GM12878 (cell line): ENCODE results near the gene REV3L.

ENCODE experiments used
- ESRRA ChIP-seq: IDR thresholded peaks from 2 replicates; pipeline ENCODE4 v1.6.1; 2012; ENCODE audit warnings: mild to moderate bottlenecking, low read length, improper control_type of control experiment
- FOS ChIP-seq: IDR thresholded peaks from 3 replicates; pipeline ENCODE4 v1.6.1; 2011; ENCODE audit warnings: borderline replicate concordance; ENCODE audit not compliant: insufficient read length; ENCODE audit errors: extremely low read depth
- GABPA ChIP-seq: IDR thresholded peaks from 2 replicates; pipeline ENCODE4 v1.6.1; 2014; ENCODE audit warnings: antibody characterized with exemption, low read depth, mild to moderate bottlenecking, inconsistent platforms
- HDGF ChIP-seq: fragments of 450-650 bp; IDR thresholded peaks from 2 replicates; pipeline ENCODE4 v1.6.1; 2016; ENCODE audit warnings: antibody characterized with exemption
- KAT2A ChIP-seq: conservative IDR thresholded peaks from 2 replicates; pipeline ENCODE4 v1.6.1; 2011; ENCODE audit warnings: low read depth, low read length; ENCODE audit not compliant: control insufficient read depth
- NFXL1 ChIP-seq: fragments of 450-650 bp; IDR thresholded peaks from 2 replicates; pipeline ENCODE4 v1.6.1; 2017; ENCODE audit warnings: antibody characterized with exemption, mild to moderate bottlenecking, borderline replicate concordance
- POLR2AphosphoS5 ChIP-seq: IDR thresholded peaks from 2 replicates; pipeline ENCODE4 v1.6.1; 2011; ENCODE audit warnings: mild to moderate bottlenecking, low read length, inconsistent platforms
- TF ChIP-seq, protein P1 (sequence below), 3 experiments: IDR thresholded peaks in 2 of 3; conservative IDR thresholded peaks in 1 of 3; 2 replicates each; pipeline ENCODE4 v1.5.1; 2011; ENCODE audit warnings: low read depth in 3 of 3, low read length in 3 of 3, mild to moderate bottlenecking in 3 of 3, control low read depth in 2 of 3, moderate library complexity in 2 of 3, inconsistent platforms in 1 of 3, mixed read lengths in 1 of 3; ENCODE audit not compliant: control insufficient read depth in 2 of 3, insufficient read depth in 1 of 3; ENCODE audit errors: extremely low read depth in 1 of 3
- TF ChIP-seq, protein P2 (sequence below): fragments of 150-350 bp; IDR thresholded peaks from 2 replicates; pipeline ENCODE4 v1.6.1; 2016; ENCODE audit warnings: low read depth, low read length

DNA sequence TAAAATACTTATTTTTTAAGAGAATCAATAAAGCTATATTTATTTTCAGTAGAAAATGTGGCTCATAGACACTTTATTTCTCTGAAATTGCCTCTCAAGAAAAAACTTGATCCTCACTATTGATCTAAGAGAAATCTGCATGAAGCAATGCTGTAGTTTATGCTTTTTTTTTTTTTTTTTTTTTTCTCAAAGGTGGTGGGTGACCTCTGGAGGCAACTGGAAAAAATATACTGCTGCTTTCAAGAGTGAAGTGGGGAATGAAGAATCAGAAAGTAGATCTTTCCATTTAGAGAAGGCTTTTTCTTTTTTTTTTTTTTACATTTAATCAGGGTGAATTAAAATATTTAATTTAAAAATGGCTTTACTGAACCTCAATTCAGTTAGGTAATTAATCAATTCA lies 226.4 kb downstream of the REV3L start:
- TF ChIP-seq ESRRA (no peak), KAT2A (no peak), FOS (no peak), NFXL1 (no peak), POLR2AphosphoS5 (no peak), HDGF (no peak), GABPA (no peak)
- TF ChIP-seq, protein P1, sequence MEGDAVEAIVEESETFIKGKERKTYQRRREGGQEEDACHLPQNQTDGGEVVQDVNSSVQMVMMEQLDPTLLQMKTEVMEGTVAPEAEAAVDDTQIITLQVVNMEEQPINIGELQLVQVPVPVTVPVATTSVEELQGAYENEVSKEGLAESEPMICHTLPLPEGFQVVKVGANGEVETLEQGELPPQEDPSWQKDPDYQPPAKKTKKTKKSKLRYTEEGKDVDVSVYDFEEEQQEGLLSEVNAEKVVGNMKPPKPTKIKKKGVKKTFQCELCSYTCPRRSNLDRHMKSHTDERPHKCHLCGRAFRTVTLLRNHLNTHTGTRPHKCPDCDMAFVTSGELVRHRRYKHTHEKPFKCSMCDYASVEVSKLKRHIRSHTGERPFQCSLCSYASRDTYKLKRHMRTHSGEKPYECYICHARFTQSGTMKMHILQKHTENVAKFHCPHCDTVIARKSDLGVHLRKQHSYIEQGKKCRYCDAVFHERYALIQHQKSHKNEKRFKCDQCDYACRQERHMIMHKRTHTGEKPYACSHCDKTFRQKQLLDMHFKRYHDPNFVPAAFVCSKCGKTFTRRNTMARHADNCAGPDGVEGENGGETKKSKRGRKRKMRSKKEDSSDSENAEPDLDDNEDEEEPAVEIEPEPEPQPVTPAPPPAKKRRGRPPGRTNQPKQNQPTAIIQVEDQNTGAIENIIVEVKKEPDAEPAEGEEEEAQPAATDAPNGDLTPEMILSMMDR (IDR thresholded peaks at IDR 0.05 in 2 of 3, conservative IDR thresholded peaks at IDR 0.05 in 1 of 3; ENCODE audit: control insufficient read depth in 2 of 3, extremely low read depth in 1 of 3, insufficient read depth in 1 of 3, low read depth in 3 of 3, low read length in 3 of 3) = no peak; a peak in 1 of 6 replicates
- TF ChIP-seq, protein P2, sequence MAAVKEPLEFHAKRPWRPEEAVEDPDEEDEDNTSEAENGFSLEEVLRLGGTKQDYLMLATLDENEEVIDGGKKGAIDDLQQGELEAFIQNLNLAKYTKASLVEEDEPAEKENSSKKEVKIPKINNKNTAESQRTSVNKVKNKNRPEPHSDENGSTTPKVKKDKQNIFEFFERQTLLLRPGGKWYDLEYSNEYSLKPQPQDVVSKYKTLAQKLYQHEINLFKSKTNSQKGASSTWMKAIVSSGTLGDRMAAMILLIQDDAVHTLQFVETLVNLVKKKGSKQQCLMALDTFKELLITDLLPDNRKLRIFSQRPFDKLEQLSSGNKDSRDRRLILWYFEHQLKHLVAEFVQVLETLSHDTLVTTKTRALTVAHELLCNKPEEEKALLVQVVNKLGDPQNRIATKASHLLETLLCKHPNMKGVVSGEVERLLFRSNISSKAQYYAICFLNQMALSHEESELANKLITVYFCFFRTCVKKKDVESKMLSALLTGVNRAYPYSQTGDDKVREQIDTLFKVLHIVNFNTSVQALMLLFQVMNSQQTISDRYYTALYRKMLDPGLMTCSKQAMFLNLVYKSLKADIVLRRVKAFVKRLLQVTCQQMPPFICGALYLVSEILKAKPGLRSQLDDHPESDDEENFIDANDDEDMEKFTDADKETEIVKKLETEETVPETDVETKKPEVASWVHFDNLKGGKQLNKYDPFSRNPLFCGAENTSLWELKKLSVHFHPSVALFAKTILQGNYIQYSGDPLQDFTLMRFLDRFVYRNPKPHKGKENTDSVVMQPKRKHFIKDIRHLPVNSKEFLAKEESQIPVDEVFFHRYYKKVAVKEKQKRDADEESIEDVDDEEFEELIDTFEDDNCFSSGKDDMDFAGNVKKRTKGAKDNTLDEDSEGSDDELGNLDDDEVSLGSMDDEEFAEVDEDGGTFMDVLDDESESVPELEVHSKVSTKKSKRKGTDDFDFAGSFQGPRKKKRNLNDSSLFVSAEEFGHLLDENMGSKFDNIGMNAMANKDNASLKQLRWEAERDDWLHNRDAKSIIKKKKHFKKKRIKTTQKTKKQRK = no peak
